HG03066 (cell line): ENCODE data around the gene MIA3.

ENCODE experiments used
- ATAC-seq: cut with Tn5 transposase; IDR thresholded peaks from one replicate; pipeline ENCODE4 v1.9.1; 2021; ENCODE audit warnings: low read depth; ENCODE audit not compliant: unreplicated experiment

Gene MIA3

GRCh38 chr1:222713091-222713961, 95.4 kb downstream of the MIA3 start:
- peak; percentile 65 for ATAC-seq

- no peak for ATAC-seq
These were observed 98.5 kb downstream of the MIA3 start for GRCh38 chr1:222716393-222716792.
